IMR-90 (cell line): ENCODE data around the gene GNPTG. TPM values are rescaled to one million over a fixed set of nuclear protein-coding genes. Genes with fewer than 3 reads are reported as not detected.
A peak's percentile ranks its signal among the peaks of the same experiment; 100 is the strongest.

ENCODE experiments used
- ATAC-seq: fragments of 200-7000 bp; cut with Tn5 transposase; 2 replicates; pipeline ENCODE4 v1.9.1; 2020; ENCODE audit warnings: low read depth, mild to moderate bottlenecking, moderate library complexity
- BruUV-seq: library from RNA; stranded (reverse); fragments of 400-500 nt; replicated peaks from 2 replicates; lab custom pipeline; 2021; lab: Mats Ljungman, UMichigan
- CTCF ChIA-PET: fragments of 300-600 bp; formaldehyde crosslinking; extraction: SDS; loops from one replicate; lab custom pipeline; 2021; ENCODE audit warnings: antibody characterized with exemption; lab: Yijun Ruan, JAX
- POLR2A ChIA-PET: fragments of 300-600 bp; sonication (Branson Sonifier 250); formaldehyde crosslinking; loops from one replicate; lab custom pipeline; 2022; ENCODE audit warnings: antibody characterized with exemption; ENCODE audit not compliant: unreplicated experiment; lab: Charles Lee
- DNase-seq: peaks from one replicate; pipeline ENCODE4 v3.0.0; 2013
- H2AFZ ChIP-seq: replicated peaks from 2 replicates; pipeline ENCODE3; 2013; ENCODE audit warnings: low read length, mild to moderate bottlenecking; ENCODE audit not compliant: poor library complexity
- H2AK5ac ChIP-seq: 2 replicates; pipeline ENCODE4 v1.6.1; 2013; ENCODE audit warnings: low read depth, low read length, inconsistent platforms
- H2AK9ac ChIP-seq: replicated peaks from 2 replicates; pipeline ENCODE3; 2013; ENCODE audit warnings: mild to moderate bottlenecking, low read depth, low read length, moderate library complexity; ENCODE audit not compliant: poor library complexity
- H2BK120ac ChIP-seq: 2 replicates; pipeline ENCODE4 v1.6.1; 2013; ENCODE audit warnings: low read depth, low read length, inconsistent platforms
- H2BK15ac ChIP-seq: 3 replicates; pipeline ENCODE4 v1.6.1; 2013; ENCODE audit warnings: low read depth, low read length, inconsistent platforms
- H2BK20ac ChIP-seq: 2 replicates; pipeline ENCODE4 v1.6.1; 2013; ENCODE audit warnings: low read depth, mild to moderate bottlenecking, inconsistent platforms, low read length, moderate library complexity
- H2BK5ac ChIP-seq: 2 replicates; pipeline ENCODE4 v1.6.1; 2013; ENCODE audit warnings: mild to moderate bottlenecking, low read depth, low read length, inconsistent platforms; ENCODE audit not compliant: poor library complexity, severe bottlenecking
- H3K14ac ChIP-seq: replicated peaks from 2 replicates; pipeline ENCODE4 v1.6.1; 2013; ENCODE audit warnings: low read depth, low read length, inconsistent platforms
- H3K18ac ChIP-seq: 2 replicates; pipeline ENCODE4 v1.6.1; 2013; ENCODE audit warnings: low read depth, low read length, control low read depth
- H3K23ac ChIP-seq: 2 replicates; pipeline ENCODE4 v1.6.1; 2013; ENCODE audit warnings: low read depth, low read length, inconsistent platforms
- H3K27ac ChIP-seq: 2 replicates; pipeline ENCODE4 v1.5.1; 2013; ENCODE audit warnings: mild to moderate bottlenecking, control low read depth, low read length; ENCODE audit not compliant: insufficient read depth
- H3K27me3 ChIP-seq: 2 replicates; pipeline ENCODE4 v1.6.1; 2013; ENCODE audit warnings: low read length; ENCODE audit not compliant: control insufficient read depth, insufficient read depth
- H3K36me3 ChIP-seq: 2 replicates; pipeline ENCODE4 v1.6.1; 2013; ENCODE audit warnings: low read length, mixed read lengths; ENCODE audit not compliant: control insufficient read depth, insufficient read depth
- H3K4ac ChIP-seq: 2 replicates; pipeline ENCODE4 v1.6.1; 2013; ENCODE audit warnings: low read depth, low read length, inconsistent platforms
- H3K4me1 ChIP-seq: 2 replicates; pipeline ENCODE4 v1.6.1; 2013; ENCODE audit warnings: low read length, mixed read lengths; ENCODE audit not compliant: control insufficient read depth, insufficient read depth
- H3K4me2 ChIP-seq: 2 replicates; pipeline ENCODE4 v1.6.1; 2013; ENCODE audit warnings: low read depth, mild to moderate bottlenecking, control low read depth, low read length, moderate library complexity
- H3K4me3 ChIP-seq: 2 replicates; pipeline ENCODE4 v1.5.1; 2013; ENCODE audit warnings: low read depth, mild to moderate bottlenecking, control low read depth, low read length, moderate library complexity; ENCODE audit not compliant: insufficient read depth
- H3K56ac ChIP-seq: 2 replicates; pipeline ENCODE4 v1.6.1; 2013; ENCODE audit warnings: low read length, inconsistent platforms; ENCODE audit not compliant: insufficient read depth; ENCODE audit errors: extremely low read depth
- H3K79me1 ChIP-seq, 2 experiments: 2 replicates each; pipeline ENCODE4 v1.6.1; 2013; ENCODE audit warnings: low read length in 2 of 2, inconsistent platforms in 1 of 2, low read depth in 1 of 2
- H3K9ac ChIP-seq: 2 replicates; pipeline ENCODE4 v1.6.1; 2013; ENCODE audit warnings: low read depth, low read length, control low read depth
- H3K9me1 ChIP-seq: 2 replicates; pipeline ENCODE4 v1.6.1; 2013; ENCODE audit warnings: low read length, inconsistent platforms; ENCODE audit not compliant: insufficient read depth
- H3K9me3 ChIP-seq: 2 replicates; pipeline ENCODE4 v1.6.1; 2013; ENCODE audit warnings: low read length; ENCODE audit not compliant: control insufficient read depth, insufficient read depth
- H4K20me1 ChIP-seq: 2 replicates; pipeline ENCODE4 v1.6.1; 2013; ENCODE audit warnings: low read length, inconsistent platforms; ENCODE audit not compliant: insufficient read depth
- H4K5ac ChIP-seq: 2 replicates; pipeline ENCODE4 v1.6.1; 2013; ENCODE audit warnings: mild to moderate bottlenecking, low read depth, low read length, control low read depth
- H4K8ac ChIP-seq, 2 experiments: 2 replicates each; pipeline ENCODE4 v1.6.1; 2013; ENCODE audit warnings: low read depth in 2 of 2, low read length in 2 of 2, control low read depth in 1 of 2, inconsistent platforms in 1 of 2
- H4K91ac ChIP-seq: 2 replicates; pipeline ENCODE4 v1.6.1; 2013; ENCODE audit warnings: low read depth, low read length, inconsistent platforms; ENCODE audit not compliant: insufficient read depth
- MAZ ChIP-seq: IDR thresholded peaks from 2 replicates; pipeline ENCODE4 v1.6.1; 2012; ENCODE audit warnings: low read depth, mild to moderate bottlenecking, low read length, improper control_type of control experiment, moderate library complexity, borderline replicate concordance
- NFE2L2 ChIP-seq: fragments of 150-350 bp; IDR thresholded peaks from 2 replicates; pipeline ENCODE4 v1.6.1; 2016; ENCODE audit warnings: low read depth, mild to moderate bottlenecking, low read length
- WGBS, 2 experiments: methylation state at CpG; one replicate each; pipeline versions ENCODE4 v1.1.5 to v1.1.7; 2013; ENCODE audit warnings: missing lambda C conversion rate in 2 of 2; ENCODE audit not compliant: insufficient read length in 1 of 2; ENCODE audit errors: extremely low coverage in 2 of 2; 5-methylcytosine and 5-hydroxymethylcytosine counted together
- dilution Hi-C: fragments of 300-500 bp; cut with HindIII; formaldehyde crosslinking; loops from one replicate; pipeline ENCODE4 v1.14.3; 2018; ENCODE audit warnings: low sequenced_read_pairs; ENCODE audit not compliant: unreplicated experiment
- in situ Hi-C: fragments of 300-500 bp; cut with MboI; formaldehyde crosslinking; loops from 3 replicates; pipeline ENCODE4 v1.14.3; 2019; ENCODE audit warnings: low sequenced_read_pairs, inconsistent platforms, mixed read lengths
- intact Hi-C: fragments of 100-400 bp; cut with micrococcal nuclease; formaldehyde crosslinking; loops from 2 replicates; pipeline ENCODE4 v1.10.0; 2022
- polyA plus RNA-seq, 3 experiments: library from polyadenylated mRNA; depleted of rRNA; stranded (reverse); fragments of >200 nt; gene quantifications; 2 replicates each; pipeline ENCODE4 v1.2.3, GENCODE V29; 2012; ENCODE audit warnings: low replicate concordance in 1 of 3
- total RNA-seq: library from RNA; depleted of rRNA; stranded (reverse); fragments of >200 nt; gene quantifications from 2 replicates; pipeline ENCODE4 v1.2.3, GENCODE V29; 2012

Gene GNPTG
- total and polyA plus RNA-seq, 2 of the 4 experiments (the other 2 are of a cell fraction), result 14.9 to 70.8 TPM

GRCh38 chr16:1331712-1332617 lies 19.8 kb upstream of the GNPTG start:
- ChIA-PET POLR2A (no interaction called here), CTCF (no interaction called here)
- Histone ChIP-seq H3K18ac (no peak overlapping the region), H3K9ac (no peak overlapping the region), H2BK15ac (peak overlapping the region; percentile 74; the same call in 1 of the 3 replicates), H4K8ac (peak overlapping the region in 1 of 2 experiments; percentile 59; a peak in 1 of 4 replicates), H3K79me1 (no peaks in the 10 kb centered on the region), H4K91ac (peak overlapping the region; percentile 11), H2AK9ac (no peak overlapping the region), H4K5ac (no peak overlapping the region), H2AK5ac (no peak overlapping the region), H3K9me3 (peaks cover 3% of the 10 kb centered on the region; the same call in 1 of the 2 replicates), H3K4me2 (no peak overlapping the region; the same call in 1 of the 2 replicates), H2BK5ac (no peak overlapping the region), H3K4me1 (peaks cover 7% of the 10 kb centered on the region), H3K9me1 (no peaks in the 10 kb centered on the region), H3K4ac (peak overlapping the region; percentile 49; the same call in 1 of the 2 replicates), H4K20me1 (no peaks in the 10 kb centered on the region; the same call in 1 of the 2 replicates), H3K14ac (0 out of 2 replicates have a peak overlapping the region, but pooled peaks have one; percentile 52), H3K56ac (no peak overlapping the region), H2BK20ac (0 out of 2 replicates have a peak overlapping the region, but pooled peaks have one; percentile 20), H3K23ac (peak overlapping the region; percentile 12; the same call in 1 of the 2 replicates), H2BK120ac (peak overlapping the region; percentile 46; the same call in 1 of the 2 replicates), H3K4me3 (no peak overlapping the region), H3K36me3 (no peaks in the 10 kb centered on the region; the same call in 1 of the 2 replicates), H2AFZ (peak overlapping the region; percentile 82), H3K27ac (no peak overlapping the region), H3K27me3 (peaks cover 55% of the 10 kb centered on the region)
- in situ Hi-C loops (no loop called here), dilution Hi-C loops (no loop called here), intact Hi-C loops (no loop called here)
- TF ChIP-seq MAZ (0 out of 2 replicates have a peak, but pooled peaks have one; percentile 22), NFE2L2 (no peak)
- DNase-seq, result peak; percentile 30
- no TSS peak for BruUV-seq
- 6% methylated on average over 13 of the region's 34 CpGs; no CpG with 5 or more reads in 1 of the 2 experiments for WGBS, 2 experiments
- peak; percentile 22 for ATAC-seq
